GM06990 (cell line): ENCODE results near the gene PDLIM3.

ENCODE experiments used
- DNase-seq: peaks from one replicate; pipeline ENCODE4 v3.0.0-alpha.2; 2011; ENCODE audit not compliant: insufficient read length; ENCODE audit errors: extremely low read depth
- H3K27me3 ChIP-seq: replicated peaks from 2 replicates; pipeline ENCODE4 v1.6.0; 2011; ENCODE audit warnings: low read length; ENCODE audit not compliant: control insufficient read depth, insufficient read depth
- H3K36me3 ChIP-seq: 2 replicates; pipeline ENCODE4 v1.5.1; 2011; ENCODE audit warnings: low read length; ENCODE audit not compliant: control insufficient read depth, insufficient read depth
- H3K4me3 ChIP-seq: replicated peaks from 2 replicates; pipeline ENCODE4 v1.5.1; 2011; ENCODE audit warnings: low read depth, mild to moderate bottlenecking, control low read depth, low read length
- CTCF ChIP-seq: IDR thresholded peaks from 2 replicates; pipeline ENCODE4 v1.5.1; 2011; ENCODE audit warnings: low read length, control low read depth, mild to moderate bottlenecking, inconsistent platforms; ENCODE audit not compliant: insufficient read depth, poor library complexity, severe bottlenecking

The PDLIM3 gene

GRCh38 chr4:185548587-185548986 is 13.3 kb upstream of the PDLIM3 start:
- no peak for TF ChIP-seq CTCF
- DNase-seq: no peak
- Histone ChIP-seq H3K4me3 (no peak overlapping the region), H3K36me3 (no peaks in the 10 kb centered on the region), H3K27me3 (no peaks in the 10 kb centered on the region; the same call in 1 of the 2 replicates)

- H3K36me3 ChIP-seq: no peaks in the 10 kb centered on the region
- TF ChIP-seq CTCF: no peak
- DNase-seq: no peak
- no peak overlapping the region for H3K4me3 ChIP-seq
- no peaks in the 10 kb centered on the region; the same call in 1 of the 2 replicates for H3K27me3 ChIP-seq
These were observed 11.0 kb upstream of the PDLIM3 start for GRCh38 chr4:185546335-185546734.

DNA sequence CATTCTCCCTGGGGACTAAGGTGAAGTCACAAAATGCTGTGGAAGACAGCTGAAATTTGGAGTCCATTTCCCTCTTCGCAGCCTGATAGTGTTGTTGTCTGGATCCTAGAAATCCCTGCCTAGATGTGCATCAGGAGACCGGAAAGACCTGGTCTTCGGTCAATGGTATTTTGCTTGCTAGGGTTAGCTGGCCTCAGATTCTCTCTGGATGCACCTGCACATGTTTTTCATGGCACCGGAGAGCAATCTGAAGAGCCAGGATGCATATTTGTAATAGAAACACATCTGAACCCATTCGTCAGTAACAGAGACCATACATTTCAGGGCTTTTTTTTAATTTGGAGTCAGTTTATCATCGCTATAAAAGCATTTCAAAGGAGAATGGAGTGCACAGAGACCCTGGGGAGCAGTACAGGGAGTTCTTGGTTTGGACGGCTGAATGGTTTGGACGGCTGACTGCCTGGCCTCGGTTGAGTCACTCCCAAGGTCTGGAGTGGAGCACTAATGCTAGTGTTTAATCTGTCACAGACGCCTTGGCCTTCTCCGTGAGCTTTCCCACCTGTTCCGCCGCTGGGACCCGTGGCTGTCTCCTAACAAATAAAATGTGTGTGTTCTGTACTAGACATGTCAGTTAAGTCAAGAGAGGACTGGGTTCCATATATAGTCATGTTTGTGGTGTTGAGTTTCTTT is 7.5 kb upstream of the PDLIM3 start:
- TF ChIP-seq CTCF: no peak
- Histone ChIP-seq H3K27me3 (no peaks in the 10 kb centered on the region), H3K4me3 (no peak overlapping the region), H3K36me3 (no peaks in the 10 kb centered on the region)
- DNase-seq: no peak

DNA sequence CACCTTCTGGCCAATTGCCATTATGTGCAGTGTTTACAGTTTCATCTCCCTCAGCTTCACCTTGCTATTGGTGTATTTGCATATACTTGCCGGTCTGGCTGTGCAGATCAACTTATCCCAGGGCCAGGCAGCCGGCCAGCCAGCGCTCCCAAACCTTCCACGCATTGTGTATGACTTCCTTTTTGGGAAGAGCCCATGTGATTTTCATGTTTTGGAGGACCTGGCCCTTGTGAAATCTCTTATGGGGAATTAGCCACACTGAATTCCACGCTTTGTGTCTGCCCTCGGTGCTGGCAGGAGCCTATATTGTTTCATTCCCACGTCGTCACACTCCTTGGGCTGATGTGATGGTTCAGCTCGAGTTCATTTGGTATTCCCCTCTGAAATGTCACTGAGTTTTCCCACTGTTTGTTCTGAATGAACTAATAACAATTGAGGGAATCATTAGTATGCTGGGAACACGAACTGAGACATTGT is 6.0 kb upstream of the PDLIM3 start:
- H3K36me3 ChIP-seq: no peaks in the 10 kb centered on the region
- no peak for TF ChIP-seq CTCF
- no peaks in the 10 kb centered on the region; the same call in 1 of the 2 replicates for H3K27me3 ChIP-seq
- no peak overlapping the region for H3K4me3 ChIP-seq
- no peak for DNase-seq

DNA sequence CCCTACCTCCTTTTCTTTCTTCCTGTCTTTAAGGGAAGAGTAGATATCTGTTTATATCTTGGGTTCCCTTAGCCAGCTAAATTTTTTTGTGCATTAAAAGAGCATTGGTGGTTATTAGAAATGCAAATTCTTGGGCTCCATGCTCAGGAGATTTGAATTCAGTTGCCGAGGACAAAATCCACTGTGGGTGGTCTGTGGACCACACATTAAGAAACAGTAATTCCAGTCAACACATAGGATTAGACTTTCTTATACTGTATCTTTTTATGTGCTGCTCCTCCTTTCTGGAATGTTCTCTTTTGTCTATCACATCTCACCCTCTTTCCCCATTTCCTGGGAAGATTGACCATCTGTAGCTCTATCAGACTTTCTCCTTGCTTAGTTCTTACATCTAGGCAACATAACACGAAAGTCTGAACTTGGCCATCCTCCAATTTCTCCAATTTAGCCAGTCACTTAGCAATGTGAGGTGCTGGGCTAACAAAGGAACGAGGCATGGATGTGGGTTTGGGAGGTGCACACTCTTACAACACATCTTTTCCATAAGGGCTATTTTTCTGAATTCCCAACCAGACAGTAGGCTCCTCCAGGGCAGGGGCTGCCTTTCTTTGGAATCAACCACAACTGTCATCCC is 5.3 kb upstream of the PDLIM3 start:
- Histone ChIP-seq H3K36me3 (no peaks in the 10 kb centered on the region), H3K4me3 (no peak overlapping the region), H3K27me3 (peaks cover 1% of the 10 kb centered on the region; the same call in 1 of the 2 replicates)
- no peak for TF ChIP-seq CTCF
- no peak for DNase-seq
